ENCODE results near the gene SF3A2. TPM values are rescaled to one million over a fixed set of nuclear protein-coding genes. Genes with fewer than 3 reads are reported as not detected.

The SF3A2 gene
- total and polyA plus RNA-seq, 4 donors, result 37.2 to 113 (median 63.0) TPM

DNA sequence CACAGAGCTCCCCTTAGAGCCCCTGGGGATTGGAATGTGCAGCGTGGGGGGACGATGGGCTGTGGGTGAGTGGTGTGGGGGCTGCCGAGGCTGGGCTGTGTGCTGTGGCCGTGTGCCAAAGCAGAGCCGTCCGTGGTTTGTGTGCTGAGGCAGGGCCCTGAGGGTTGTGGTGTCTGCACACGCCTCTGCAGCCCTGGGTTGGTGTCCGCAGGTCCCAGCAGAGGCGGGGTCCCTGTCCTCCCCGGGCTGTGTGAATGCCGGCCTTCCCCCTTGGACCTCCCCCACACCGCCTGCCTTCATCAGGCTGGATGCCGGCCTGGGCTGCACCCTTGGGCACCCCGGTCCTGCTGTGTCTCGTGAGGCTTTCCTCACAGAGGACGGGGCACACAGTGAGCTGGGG, 46.7 kb upstream of the SF3A2 start:
- no peak overlapping the region for H3K27ac ChIP-seq (ENCODE audit: low read depth in 1 of 2, low read length in 1 of 2)
- H3K36me3 ChIP-seq (ENCODE audit: control insufficient read depth in 4 of 4, insufficient read depth in 4 of 4, low read length in 4 of 4), result peaks cover 0 to 59% (median 18%) of the 10 kb centered on the region in 4 donors
- no peak for ATAC-seq (ENCODE audit: insufficient read depth, low FRiP score)
- TF ChIP-seq, protein P1, sequence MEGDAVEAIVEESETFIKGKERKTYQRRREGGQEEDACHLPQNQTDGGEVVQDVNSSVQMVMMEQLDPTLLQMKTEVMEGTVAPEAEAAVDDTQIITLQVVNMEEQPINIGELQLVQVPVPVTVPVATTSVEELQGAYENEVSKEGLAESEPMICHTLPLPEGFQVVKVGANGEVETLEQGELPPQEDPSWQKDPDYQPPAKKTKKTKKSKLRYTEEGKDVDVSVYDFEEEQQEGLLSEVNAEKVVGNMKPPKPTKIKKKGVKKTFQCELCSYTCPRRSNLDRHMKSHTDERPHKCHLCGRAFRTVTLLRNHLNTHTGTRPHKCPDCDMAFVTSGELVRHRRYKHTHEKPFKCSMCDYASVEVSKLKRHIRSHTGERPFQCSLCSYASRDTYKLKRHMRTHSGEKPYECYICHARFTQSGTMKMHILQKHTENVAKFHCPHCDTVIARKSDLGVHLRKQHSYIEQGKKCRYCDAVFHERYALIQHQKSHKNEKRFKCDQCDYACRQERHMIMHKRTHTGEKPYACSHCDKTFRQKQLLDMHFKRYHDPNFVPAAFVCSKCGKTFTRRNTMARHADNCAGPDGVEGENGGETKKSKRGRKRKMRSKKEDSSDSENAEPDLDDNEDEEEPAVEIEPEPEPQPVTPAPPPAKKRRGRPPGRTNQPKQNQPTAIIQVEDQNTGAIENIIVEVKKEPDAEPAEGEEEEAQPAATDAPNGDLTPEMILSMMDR (IDR thresholded peaks at IDR 0.05; ENCODE audit: control extremely low read depth, extremely low read depth), result no peak
- 83 to 88% methylated on average over 15 to 16 of the region's 16 CpGs for WGBS, 2 donors
- no peaks in the 10 kb centered on the region for H3K9me3 ChIP-seq (ENCODE audit: control insufficient read depth in 4 of 4, insufficient read depth in 3 of 4, low read length in 3 of 4)
- peaks cover 5 to 24% (median 15%) of the 10 kb centered on the region in 5 donors for H3K4me1 ChIP-seq (ENCODE audit: control insufficient read depth in 5 of 5, insufficient read depth in 5 of 5, low read length in 5 of 5)
- no peaks in the 10 kb centered on the region for H3K27me3 ChIP-seq (ENCODE audit: control insufficient read depth in 3 of 3, insufficient read depth in 3 of 3, low read length in 2 of 3)
- H3K9ac ChIP-seq (ENCODE audit: insufficient read depth in 1 of 2, low read length in 2 of 2), result no peak overlapping the region
- DNase-seq, result no peak
- no peak overlapping the region for H3K4me3 ChIP-seq

DNA sequence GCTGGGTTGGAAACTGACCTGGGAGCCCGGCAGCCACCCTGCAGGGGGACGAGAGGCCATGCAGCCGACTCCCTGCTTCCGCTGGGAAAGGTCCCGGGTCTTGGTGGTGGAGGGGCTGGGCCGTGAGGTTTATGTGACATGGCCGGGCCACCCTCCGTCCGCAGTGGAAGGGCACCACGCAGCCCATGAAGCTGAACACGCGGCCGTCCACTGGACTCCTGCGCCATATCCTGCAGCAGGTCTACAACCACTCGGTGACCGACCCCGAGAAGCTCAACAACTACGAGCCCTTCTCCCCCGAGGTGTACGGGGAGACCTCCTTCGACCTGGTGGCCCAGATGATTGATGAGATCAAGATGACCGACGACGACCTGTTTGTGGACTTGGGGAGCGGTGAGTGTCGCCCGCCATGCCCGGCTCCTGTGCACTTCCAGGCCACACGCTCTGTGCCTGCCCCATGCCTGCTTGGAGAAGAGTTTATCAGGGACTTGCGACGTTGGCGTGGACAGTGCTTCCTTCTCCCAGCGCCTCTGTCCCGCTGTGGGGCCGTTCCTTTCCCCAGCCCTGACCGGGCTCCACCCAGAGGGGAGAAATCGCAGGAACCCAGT, 45.7 kb upstream of the SF3A2 start:
- H3K4me1 ChIP-seq (ENCODE audit: control insufficient read depth in 5 of 5, insufficient read depth in 5 of 5, low read length in 5 of 5), result peaks cover 5 to 18% (median 13%) of the 10 kb centered on the region in 5 donors
- TF ChIP-seq, protein P1 (IDR thresholded peaks at IDR 0.05; ENCODE audit: control extremely low read depth, extremely low read depth), result no peak
- peaks cover 0 to 69% (median 22%) of the 10 kb centered on the region in 4 donors for H3K36me3 ChIP-seq (ENCODE audit: control insufficient read depth in 4 of 4, insufficient read depth in 4 of 4, low read length in 4 of 4)

DNA sequence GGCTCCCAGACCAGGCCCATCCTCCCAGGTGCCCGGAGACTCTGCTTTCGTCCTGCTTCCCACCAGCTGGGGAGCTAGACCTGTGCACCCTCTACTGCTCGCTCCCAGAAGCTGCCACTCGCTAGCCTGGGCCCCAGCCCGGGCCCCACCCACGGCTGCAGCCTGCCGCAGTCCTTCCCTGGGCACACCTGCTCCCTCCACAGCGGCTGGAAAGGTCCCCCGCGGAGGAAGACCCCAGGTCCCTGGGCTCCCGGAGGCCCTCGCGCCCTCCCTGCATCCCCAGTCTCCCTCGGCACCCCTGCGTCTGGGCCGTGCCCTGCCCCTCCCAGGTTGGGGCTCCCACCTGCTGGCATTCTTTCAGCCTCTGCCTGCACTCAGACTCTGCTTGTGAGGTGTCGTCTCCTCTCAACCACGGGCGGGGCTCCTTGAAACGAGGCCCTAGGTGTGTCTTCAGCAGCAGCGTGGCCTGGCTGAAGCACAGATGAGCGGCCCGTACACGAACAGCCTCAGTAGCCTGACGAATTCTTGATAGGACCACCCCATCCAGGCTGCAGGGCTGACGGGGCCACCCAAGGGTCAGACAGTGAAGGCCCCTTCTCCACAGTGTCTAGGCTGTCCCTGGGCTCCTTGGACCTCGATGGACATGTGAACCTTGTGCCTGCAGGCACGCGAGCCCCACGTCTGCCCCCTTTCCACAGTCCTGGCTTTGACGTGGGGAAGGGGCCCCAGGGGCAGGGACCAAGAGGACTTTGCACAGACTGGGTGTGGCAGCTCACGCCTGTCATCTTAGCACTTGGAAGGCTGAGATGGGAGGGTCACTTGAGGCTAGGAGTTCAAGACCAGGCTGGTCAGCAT, 44.9 kb upstream of the SF3A2 start:
- H3K4me1 ChIP-seq (ENCODE audit: control insufficient read depth in 5 of 5, insufficient read depth in 5 of 5, low read length in 5 of 5), result peaks cover 4 to 14% (median 7%) of the 10 kb centered on the region in 5 donors
- TF ChIP-seq, protein P1 (IDR thresholded peaks at IDR 0.05; ENCODE audit: control extremely low read depth, extremely low read depth), result no peak
- H3K9ac ChIP-seq (ENCODE audit: insufficient read depth in 1 of 2, low read length in 2 of 2), result no peak overlapping the region
- no peak overlapping the region for H3K4me3 ChIP-seq
- ATAC-seq (ENCODE audit: insufficient read depth, low FRiP score), result no peak
- peaks cover 0 to 71% (median 25%) of the 10 kb centered on the region in 4 donors for H3K36me3 ChIP-seq (ENCODE audit: control insufficient read depth in 4 of 4, insufficient read depth in 4 of 4, low read length in 4 of 4)
- no peaks in the 10 kb centered on the region for H3K9me3 ChIP-seq (ENCODE audit: control insufficient read depth in 4 of 4, insufficient read depth in 3 of 4, low read length in 3 of 4)
- WGBS, 2 donors, result 86 to 90% methylated on average over 32 of the region's 32 CpGs
- H3K27ac ChIP-seq (ENCODE audit: low read depth in 1 of 2, low read length in 1 of 2), result no peak overlapping the region
- H3K27me3 ChIP-seq (ENCODE audit: control insufficient read depth in 3 of 3, insufficient read depth in 3 of 3, low read length in 2 of 3), result no peaks in the 10 kb centered on the region
- no peak for DNase-seq

More for the DNA sequence above, 45.7 kb upstream of the SF3A2 start:
- no peak overlapping the region for H3K4me3 ChIP-seq
- ATAC-seq (ENCODE audit: insufficient read depth, low FRiP score) (no peak), DNase-seq (no peak)
- H3K27ac ChIP-seq (ENCODE audit: low read depth in 1 of 2, low read length in 1 of 2), result no peak overlapping the region
- no peak overlapping the region for H3K9ac ChIP-seq (ENCODE audit: insufficient read depth in 1 of 2, low read length in 2 of 2)
- 94 to 98% methylated on average over 32 to 37 of the region's 37 CpGs for WGBS, 2 donors
- no peaks in the 10 kb centered on the region for H3K27me3 ChIP-seq (ENCODE audit: control insufficient read depth in 3 of 3, insufficient read depth in 3 of 3, low read length in 2 of 3)
- no peaks in the 10 kb centered on the region for H3K9me3 ChIP-seq (ENCODE audit: control insufficient read depth in 4 of 4, insufficient read depth in 3 of 4, low read length in 3 of 4)

All from lung (tissue), 12 donors.